BE2C (cell line): ENCODE measurements around the gene SYK.

Experiments
- DNase-seq: peaks from one replicate; pipeline ENCODE4 v3.0.0-alpha.2; 2020
- H3K27me3 ChIP-seq: fragments of 250-450 bp; sonication (Bioruptor Pico); 2 replicates; pipeline ENCODE4 v1.5.1; 2020; ENCODE audit warnings: mild to moderate bottlenecking
- H3K36me3 ChIP-seq: fragments of 250-450 bp; sonication (Bioruptor Pico); 2 replicates; pipeline ENCODE4 v1.5.1; 2020; ENCODE audit warnings: mild to moderate bottlenecking
- H3K4me1 ChIP-seq: fragments of 250-450 bp; sonication (Bioruptor Pico); 2 replicates; pipeline ENCODE4 v1.5.1; 2020
- H3K4me3 ChIP-seq: 2 replicates; pipeline ENCODE4 v1.5.1; 2011; ENCODE audit warnings: low read depth, low read length
- H3K9me3 ChIP-seq: fragments of 250-450 bp; sonication (Bioruptor Pico); 2 replicates; pipeline ENCODE4 v1.5.1; 2020
- CTCF ChIP-seq: IDR thresholded peaks from 2 replicates; pipeline ENCODE4 v1.5.1; 2012; ENCODE audit warnings: mild to moderate bottlenecking, low read depth, low read length

Gene SYK

GRCh38 chr9:90810691-90811090, 9.1 kb downstream of the SYK start:
- no peak for DNase-seq
- Histone ChIP-seq H3K4me3 (no peak overlapping the region), H3K4me1 (no peaks in the 10 kb centered on the region), H3K36me3 (no peaks in the 10 kb centered on the region), H3K27me3 (peaks cover 21% of the 10 kb centered on the region), H3K9me3 (no peaks in the 10 kb centered on the region)
- no peak for TF ChIP-seq CTCF

- Histone ChIP-seq H3K27me3 (peaks cover 15% of the 10 kb centered on the region), H3K4me1 (no peaks in the 10 kb centered on the region), H3K36me3 (no peaks in the 10 kb centered on the region), H3K9me3 (no peaks in the 10 kb centered on the region), H3K4me3 (no peak overlapping the region)
- DNase-seq = no peak
- TF ChIP-seq CTCF = no peak
Observed at GRCh38 chr9:90813046-90813445, 11.4 kb downstream of the SYK start.

- Histone ChIP-seq H3K27me3 (peaks cover 15% of the 10 kb centered on the region), H3K36me3 (no peaks in the 10 kb centered on the region), H3K9me3 (no peaks in the 10 kb centered on the region), H3K4me3 (no peak overlapping the region), H3K4me1 (no peaks in the 10 kb centered on the region)
- no peak for TF ChIP-seq CTCF
- no peak for DNase-seq
Observed at GRCh38 chr9:90813523-90813922, 11.9 kb downstream of the SYK start.

GRCh38 chr9:90814355-90814754, 12.7 kb downstream of the SYK start:
- Histone ChIP-seq H3K9me3 (no peaks in the 10 kb centered on the region), H3K4me3 (no peak overlapping the region), H3K36me3 (no peaks in the 10 kb centered on the region), H3K4me1 (no peaks in the 10 kb centered on the region), H3K27me3 (peaks cover 8% of the 10 kb centered on the region)
- TF ChIP-seq CTCF = no peak
- no peak for DNase-seq

- H3K4me3 ChIP-seq = no peak overlapping the region
- no peak for TF ChIP-seq CTCF
- no peak for DNase-seq
- no peaks in the 10 kb centered on the region for H3K4me1 ChIP-seq
- no peaks in the 10 kb centered on the region for H3K36me3 ChIP-seq
- H3K27me3 ChIP-seq = no peaks in the 10 kb centered on the region
- no peaks in the 10 kb centered on the region for H3K9me3 ChIP-seq
Observed at GRCh38 chr9:90815183-90815943, 13.7 kb downstream of the SYK start.

GRCh38 chr9:90815944-90816357, 14.3 kb downstream of the SYK start:
- H3K27me3 ChIP-seq = no peaks in the 10 kb centered on the region
- TF ChIP-seq CTCF = no peak
- H3K9me3 ChIP-seq = no peaks in the 10 kb centered on the region
- H3K4me1 ChIP-seq = no peaks in the 10 kb centered on the region
- H3K4me3 ChIP-seq = no peak overlapping the region
- DNase-seq = no peak
- H3K36me3 ChIP-seq = no peaks in the 10 kb centered on the region
